ENCODE measurements around the gene ARHGAP22.

ARHGAP22 gene

DNA sequence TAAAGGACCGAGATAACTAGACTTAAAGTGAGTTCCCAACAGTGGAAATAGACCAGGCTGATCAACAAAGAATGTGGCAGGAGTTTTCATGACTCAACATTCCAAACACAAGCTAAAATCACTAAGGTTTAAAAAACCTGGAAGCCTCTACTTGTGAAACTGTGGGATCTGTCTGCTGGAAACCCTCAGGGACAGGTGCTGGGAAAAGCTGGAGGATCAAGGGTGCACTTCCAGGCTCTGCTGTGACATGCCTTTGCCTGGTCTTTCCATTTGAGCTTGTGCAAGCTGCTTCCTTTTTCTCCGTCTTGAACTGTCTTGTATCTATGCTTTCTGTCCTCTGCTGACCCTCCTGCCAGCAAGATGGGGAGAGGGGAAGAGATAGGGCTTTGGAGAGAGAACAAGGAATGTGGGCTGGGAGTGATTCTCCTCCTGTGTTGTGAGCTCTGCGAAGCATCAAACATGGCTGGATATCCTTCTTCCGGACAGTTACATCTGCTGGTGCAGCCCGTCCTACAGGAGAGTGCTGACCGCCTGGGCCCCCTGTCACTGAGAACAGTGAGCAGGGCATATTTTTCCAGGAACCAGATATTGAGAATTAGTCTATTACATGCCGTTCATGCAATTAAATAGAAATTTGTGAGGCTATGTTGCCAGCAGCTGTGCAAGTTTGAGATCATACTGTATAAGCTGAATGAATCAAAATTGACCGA, 25.5 kb downstream of the ARHGAP22 start:
- FAIRE-seq: no peak

DNA sequence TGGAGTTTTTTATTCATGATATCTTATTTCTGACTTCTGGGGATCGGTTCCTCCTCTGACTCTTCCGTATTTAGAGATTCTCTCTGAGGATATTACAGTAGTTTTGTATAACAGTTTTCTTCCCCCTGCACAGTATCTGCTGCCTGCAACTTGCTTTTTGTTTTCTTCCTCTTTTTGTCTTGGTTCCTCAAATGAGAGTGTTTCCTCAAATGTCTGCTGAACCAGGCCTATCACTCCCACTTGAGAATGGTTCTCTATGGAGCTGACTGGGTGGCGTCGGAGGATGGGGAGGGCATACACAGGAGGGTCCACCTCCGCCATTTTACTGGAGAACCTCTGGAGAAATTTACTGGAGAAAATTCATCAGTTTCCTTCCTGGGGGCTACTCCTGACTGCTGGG, 27.7 kb downstream of the ARHGAP22 start:
- FAIRE-seq: no peak

DNA sequence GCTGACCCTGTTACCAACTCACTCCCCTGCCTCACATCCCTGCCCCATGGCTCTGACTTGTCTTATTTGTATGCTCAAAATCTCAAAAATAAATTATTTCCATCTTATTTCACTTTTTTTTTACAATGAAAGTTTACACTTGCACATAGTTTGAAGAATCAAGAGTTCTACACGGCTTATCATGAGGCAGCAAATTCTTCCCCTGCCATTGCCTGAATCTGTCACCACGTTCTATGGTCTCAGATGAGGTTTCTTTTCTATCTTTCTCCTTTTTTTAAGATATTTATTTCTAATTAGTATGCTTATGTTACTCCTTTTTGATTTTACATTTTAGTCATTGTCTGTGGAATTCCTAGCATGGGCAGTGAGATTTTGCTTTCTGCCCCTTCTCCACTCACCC, 28.4 kb downstream of the ARHGAP22 start:
- no peak for FAIRE-seq

DNA sequence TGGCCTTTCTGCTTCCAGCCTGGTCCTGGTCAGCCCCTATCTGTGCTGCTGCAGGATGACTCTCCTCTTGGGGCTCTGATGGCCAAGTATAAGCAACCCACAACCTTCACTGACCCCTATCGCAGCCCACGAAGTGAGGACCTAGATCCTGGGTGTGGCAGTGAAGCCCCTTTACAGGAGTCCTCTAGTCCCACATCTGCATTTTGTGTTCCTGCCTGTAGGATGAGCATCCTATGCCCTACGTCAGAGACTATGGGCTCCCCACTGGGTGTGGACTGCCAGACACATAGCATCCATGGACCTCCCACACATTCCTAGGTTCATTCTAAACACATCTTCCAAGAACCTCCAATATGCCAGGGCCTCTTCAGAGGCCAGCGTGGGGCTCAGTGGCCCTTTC, 29.0 kb downstream of the ARHGAP22 start:
- FAIRE-seq: no peak

DNA sequence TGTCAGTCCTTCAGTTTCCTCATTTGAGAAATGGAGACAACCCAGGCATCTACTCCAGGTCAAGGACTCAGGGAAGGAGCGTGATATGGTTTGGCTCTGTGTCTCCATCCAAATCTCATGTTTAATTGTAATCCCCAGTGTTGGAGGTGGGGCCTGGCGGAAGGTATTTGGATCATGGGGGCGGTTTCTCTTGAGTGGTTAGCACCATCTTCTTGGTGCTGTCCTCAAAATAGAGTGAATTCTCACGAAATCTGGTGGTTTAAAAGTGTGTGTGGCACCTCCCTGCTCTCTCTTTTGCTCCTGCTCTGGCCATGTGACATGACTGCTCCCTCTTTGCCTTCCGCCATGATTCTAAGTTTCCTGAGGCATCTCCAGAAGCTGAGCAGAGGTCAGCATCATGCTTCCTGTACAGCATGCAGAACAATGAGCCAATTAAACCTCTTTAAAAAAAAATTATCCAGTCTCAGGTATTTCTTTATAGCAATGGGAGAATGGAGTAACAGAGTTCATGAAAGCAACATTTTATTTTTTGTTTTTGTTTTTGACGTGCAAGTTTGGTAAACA, 30.0 kb downstream of the ARHGAP22 start:
- FAIRE-seq: no peak

DNA sequence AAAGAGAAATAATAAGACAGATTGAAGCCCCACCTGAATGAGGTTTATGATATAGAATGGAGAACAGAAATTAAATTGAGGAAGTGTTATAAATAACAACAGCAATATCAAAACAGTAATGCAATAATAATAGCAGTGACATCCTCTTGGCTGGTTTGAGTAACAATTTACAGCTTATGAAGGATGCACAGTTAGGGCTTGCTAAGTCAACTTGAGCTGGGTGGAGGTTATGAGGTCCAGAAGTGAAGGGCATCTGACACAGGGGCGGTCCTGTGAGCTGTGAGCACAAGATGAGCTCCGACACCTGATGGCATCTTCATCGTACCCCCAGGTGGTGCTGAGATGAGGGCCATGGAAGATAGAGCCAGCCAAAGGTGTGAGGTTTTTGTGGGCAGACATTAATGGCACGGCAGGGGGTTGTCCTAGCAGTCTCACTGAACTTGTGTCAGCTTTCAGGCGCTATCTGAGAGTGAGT, 30.5 kb downstream of the ARHGAP22 start:
- FAIRE-seq: no peak

DNA sequence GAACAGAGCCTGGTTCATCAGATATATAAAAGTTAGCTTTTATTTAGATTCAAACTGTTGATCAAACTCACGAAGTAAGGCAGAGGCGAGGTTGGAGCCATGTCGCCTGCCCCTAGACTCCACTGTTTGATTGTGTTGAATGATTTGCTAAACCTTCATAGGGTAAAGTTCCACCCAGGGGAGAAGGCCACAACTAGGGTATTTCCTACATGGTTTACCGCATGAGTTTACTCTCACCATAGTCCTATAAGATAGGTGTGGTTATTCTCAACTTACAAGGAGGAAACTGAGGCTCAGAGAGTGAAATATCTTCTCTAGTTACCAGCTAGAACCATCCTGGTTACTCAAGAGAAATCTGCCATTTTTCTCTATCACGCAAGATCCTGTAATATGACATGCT, 31.8 kb downstream of the ARHGAP22 start:
- FAIRE-seq: no peak

DNA sequence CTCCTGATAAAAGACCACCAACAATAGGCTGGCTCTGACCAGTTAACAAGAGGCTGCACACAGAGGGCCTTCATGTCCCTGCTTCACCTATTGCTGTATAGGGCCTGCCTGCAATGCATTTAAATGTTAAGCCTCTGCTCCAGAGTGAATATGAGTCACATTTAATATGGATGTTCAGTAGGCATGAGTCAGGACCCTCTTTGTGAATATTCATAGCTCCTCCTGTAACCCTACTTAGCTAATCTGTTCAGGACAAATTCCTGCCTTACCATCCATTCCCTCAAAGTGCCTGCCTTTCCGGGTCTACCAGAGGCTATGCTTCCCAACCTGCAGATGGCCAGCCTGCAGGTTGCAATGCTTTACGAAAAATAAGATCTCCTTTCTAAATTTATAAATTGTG, 32.5 kb downstream of the ARHGAP22 start:
- no peak for FAIRE-seq

DNA sequence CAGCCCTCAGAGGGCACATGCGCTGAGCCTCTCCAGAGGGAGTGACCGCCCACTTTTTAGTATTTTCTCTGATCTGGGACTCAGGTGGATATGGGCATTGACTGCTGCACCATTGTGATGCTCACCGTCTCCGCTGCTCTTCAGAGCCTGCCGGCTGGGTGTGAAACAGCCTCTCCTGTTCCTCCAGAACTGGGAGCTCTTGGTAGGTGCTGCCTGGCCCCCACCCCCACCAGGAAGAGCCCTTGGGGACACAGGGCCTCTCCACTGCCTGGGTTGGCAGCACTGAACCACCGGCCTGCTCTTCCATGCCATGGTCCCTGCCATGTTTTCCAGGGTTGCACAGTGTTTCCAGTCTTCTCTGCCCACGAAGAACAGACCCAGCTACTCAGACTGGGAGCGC, 36.3 kb downstream of the ARHGAP22 start:
- no peak for FAIRE-seq

DNA sequence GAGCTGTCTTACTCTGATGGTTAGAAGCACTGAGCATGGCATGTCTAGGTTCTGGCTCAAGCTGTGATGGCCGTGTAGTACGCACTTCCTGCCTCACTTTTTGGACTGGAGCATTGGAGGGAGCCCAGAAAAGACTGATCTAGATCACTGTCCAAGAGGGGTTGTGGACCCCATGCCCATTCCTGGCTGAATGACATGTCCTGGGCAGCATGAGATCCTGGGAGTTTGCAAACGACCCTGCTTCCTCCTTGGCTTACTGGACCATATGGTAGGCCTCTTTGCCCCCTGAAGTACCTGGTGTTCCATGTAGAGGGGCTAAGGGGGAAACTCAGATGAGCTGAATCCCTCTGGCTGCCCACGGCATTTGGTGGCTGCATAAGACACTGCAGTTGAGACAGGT, 36.7 kb downstream of the ARHGAP22 start:
- FAIRE-seq: no peak

DNA sequence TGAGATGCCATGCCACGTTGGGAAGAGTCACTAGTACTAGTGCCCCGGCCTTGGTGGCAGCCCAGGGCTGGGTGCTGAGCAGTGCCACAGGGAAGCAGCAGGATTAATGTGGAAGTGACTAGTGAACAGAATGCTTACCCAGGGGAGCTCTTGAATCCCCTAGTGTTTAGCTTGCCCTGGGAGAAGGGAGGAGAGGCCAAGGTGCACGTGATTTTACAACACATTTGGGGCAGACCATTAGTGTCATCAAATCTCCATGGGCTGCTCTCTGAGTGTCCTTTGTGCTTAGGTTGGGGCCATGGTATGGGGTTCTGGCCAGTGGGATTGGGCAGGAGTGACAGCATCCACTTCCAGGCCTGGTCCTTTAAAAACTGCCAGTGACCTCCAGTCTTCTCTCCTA, 37.5 kb downstream of the ARHGAP22 start:
- no peak for FAIRE-seq

DNA sequence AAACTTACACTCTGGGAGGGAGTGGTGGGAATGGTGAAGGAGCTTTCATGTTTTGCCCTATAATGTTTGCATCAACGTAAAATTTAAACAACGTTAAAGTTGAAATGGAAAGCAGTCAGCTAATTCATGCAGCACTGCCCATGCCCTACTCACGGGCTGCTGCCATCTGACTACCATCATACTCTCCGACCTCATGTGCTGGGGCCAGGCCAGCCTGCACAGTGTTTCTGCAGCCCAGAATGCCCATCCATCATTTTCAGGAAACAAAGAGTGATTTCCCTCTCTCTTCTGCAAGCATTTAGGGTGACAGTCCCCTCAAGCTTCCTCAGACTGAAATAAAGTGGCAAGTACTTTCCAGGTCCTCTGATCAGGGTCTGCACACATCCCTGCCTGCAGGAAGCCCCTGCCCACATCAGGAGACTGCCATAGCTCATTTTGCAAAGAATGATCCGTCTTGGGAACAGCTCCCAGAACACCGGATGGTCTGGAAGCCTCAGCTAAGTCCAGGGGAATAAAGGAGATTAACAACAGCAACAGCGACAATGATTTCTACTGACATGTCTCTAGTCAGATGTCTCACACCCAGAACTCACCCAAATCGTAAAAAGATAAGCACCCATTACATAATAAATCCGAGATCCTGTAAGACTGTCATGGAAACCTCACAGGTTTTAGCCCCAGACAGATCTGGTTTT, 40.3 kb downstream of the ARHGAP22 start:
- no peak for FAIRE-seq

DNA sequence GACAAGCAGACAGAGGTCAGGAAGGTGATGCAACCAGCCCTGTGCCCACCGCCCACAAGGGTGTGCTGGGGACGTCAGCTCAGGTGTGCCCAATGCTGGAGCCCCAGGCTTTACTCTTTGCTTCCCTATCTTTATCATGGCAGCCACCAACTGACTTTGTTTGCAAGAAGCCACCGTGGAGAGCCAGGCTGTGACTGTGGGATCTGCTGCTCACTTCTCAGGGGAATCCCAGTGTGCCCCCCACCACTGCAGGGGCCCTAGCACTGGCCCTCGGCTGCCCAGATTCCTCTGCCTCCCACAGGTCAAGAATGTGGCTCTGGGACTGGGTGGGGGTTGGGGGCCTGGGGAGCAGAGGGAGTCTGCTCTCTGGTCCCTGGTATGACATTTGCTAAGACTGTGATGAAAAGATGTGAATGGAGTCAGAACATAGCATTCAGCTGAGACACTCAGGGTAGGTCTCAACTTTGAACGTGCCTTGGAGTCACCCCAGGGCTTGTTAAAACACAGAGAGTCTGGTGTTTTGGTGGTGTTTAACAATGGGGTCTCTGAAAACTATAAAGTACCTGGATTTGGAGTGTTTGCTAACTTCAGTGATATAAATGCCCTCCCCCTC, 47.3 kb downstream of the ARHGAP22 start:
- no peak for FAIRE-seq

DNA sequence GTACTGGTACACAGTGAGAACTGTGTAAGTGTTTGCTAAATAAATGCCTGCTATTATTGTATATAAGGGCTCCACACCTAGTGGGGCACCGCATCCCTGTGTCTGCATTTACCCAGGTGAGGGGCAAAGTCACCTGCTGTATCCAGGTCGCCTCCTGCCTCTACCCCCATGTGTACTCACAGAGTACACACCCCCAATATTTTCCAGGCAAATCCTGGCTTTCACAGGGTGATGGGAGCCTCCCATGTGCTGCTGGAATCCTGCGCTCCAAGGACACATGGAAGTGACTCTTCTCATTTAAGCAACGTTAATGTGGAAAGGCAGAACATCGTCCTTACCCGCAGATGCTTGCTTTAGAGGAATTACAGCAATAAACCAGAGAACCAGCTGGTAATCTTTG, 48.2 kb downstream of the ARHGAP22 start:
- no peak for FAIRE-seq

DNA sequence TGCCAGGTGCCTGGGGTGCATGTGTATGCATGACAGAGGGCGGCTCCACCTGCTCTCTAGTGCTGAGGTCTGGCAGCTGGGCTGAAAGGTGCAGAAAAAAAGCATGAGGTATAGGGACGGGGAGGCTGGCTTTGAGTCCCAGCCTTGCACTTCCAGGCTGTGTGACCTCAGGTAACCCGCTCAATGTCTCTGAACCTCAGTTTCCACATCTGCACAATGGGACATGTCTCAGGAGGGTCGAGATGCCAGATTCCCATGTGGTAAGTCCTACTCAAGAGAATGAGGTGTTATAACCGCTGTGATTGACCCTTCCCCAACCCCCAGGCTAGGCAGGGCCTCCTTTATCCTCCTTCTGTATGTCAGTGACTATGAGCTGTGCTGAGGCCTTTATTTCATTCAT, 48.8 kb downstream of the ARHGAP22 start:
- FAIRE-seq: no peak

DNA sequence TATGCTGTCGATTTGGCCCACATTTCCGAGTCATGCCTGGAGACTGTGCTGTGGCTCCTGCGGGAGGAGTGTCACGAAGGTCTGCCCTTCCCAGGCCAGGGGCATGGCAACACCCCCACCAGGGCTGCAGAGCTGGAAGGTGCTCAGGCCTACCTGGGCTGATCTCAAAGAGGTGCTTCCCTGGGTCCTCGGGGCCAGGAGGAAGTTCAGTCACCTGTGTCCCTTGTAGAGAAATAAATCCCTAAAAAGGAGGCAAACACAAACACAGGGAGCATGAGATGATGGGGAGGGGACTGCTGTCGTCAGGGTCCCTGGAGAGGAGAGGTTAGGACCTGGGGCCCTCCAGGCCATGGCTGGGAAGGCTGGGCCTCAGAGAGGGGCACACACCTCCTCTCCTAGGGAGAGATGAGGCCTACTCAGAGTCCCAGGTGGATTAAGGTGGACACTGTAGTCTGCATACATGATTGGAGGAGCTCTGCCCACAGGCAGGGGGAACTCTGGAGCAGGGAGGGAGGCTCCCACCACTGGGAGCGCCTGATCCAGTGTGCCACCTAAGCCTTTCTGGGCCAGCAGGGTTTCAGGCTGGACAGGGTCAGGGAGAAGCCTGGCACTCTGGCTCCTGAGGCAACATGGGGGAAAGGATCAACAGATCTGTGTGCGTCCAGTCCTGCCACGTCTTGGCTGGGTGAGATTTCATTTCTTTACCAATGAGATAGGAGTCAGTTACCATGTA, 49.4 kb downstream of the ARHGAP22 start:
- FAIRE-seq: no peak

DNA sequence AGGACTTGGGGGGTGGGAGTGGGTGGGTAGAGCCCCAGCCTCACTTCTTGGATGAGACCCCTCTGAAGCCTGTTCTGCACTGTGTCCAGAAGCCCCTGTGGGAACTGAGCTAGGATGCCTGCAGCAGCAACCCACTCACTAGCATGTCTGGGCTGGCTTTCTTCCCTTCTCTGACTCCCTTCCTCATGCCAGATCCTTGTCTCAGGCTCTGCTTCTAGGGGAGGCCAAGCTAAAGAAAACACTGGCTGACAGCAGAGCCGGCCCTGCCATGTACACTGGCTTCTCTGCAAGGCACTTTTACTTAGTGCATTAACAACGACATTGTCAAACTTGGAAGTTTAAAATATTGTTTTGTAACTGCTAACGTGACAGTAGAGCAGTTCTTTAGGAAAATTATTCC, 50.2 kb downstream of the ARHGAP22 start:
- FAIRE-seq: no peak

DNA sequence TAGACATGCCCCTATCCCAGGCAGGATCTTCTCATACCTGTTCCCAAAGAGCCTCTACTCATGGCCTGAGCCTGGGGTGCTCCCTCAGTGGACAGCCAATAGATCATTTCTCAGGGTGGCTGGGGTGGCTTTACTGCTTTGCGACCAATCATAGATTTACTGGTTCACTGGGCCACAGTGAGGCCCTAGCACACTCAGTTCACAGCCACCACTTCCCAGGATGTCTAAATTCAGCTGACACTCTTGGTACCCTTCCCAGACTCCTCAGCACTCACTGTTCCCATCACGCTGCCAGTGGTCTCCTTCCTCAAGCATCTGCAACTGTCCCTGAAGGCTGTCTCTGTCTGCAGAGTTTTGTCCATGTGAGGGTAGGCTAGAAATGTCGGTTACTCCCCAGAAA, 50.6 kb downstream of the ARHGAP22 start:
- FAIRE-seq: no peak

DNA sequence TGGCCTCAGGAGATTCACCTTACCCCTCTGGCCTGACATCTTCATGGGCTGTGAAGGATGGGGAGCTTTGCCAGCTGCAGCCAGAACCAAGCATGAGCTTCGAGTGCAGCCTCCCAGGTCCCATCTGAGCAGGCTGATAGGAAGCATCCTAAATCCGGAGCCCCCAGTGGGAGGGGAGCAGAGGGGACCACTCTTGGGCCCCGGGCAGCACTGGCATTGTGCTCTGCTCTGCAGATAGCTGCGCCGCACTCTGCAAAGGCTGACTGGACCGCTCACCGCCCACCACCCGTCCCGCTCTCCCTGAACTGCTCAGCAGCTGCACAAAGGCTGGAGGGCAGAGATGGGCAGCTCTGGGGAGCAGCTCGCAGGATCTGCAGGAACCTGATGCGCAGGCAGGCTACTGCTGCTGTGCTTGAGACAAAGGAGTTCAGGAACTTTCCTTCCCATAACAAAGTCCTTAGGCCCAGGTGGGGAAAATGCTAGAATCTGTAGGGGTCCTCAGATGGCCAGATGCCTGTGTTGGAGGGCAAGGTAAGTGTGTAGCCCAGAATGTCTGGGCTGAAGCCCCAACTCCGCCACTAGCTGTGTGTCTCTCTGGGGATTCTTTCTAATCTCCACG, 51.8 kb downstream of the ARHGAP22 start:
- no peak for FAIRE-seq

DNA sequence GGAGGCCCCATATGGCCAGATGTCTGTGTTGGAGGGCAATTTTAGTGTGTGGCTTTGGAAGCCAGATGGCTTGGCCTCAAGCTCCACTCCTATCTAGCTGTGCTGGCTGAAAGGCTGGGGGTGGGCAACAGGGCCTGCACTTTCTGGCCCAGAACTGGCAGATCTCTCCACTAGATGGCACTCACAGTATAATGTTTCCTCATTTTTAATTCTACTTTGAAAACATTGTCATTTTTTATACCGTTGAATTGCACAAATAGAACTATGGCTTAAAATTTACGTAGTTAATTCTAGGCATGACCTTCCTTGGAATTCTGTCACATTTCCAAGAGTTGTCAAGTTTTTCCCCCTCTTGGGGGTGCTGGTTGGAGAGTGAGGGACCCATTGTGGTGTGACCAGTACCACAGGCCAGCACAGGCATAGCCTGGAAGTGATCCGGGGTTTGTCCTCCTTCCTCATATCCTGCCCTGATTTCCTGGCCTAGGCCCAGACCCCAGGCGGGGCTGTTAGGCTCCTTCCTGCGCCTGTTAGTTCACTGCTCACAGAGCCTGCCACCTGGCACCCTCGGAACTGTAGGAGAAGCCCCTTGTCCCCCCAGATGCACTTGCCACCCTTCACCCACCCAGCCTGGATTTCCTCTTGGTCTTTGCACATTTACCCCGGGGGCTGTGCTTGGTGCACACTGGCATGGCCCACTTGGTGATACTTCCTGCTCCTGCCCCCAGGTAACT, 52.8 kb downstream of the ARHGAP22 start:
- FAIRE-seq: peak; percentile 76

DNA sequence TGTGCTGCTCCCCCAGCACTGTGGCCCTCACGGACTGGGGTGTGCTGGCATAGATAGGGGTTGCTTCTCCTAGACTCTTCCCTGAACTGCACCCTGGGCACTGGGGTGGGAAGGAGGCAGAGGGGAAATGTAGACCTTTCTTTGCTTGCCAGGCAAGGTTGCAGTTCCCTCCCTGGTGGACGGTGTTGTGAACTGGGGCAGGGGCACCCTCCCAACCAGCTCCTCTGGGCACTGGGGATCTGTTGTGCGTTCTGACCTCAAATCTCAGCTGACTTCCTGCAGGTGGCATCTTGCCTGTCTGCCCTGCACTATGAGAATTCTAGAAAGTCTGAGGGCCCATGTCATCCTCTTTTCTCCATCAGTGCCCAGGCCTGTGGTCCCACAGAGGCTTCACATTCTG, 53.9 kb downstream of the ARHGAP22 start:
- no peak for FAIRE-seq

All from endometrium (tissue), 2 donors.